ENCODE data around the gene GPER1. TPM values are rescaled to one million over a fixed set of nuclear protein-coding genes. Genes with fewer than 3 reads are reported as not detected.
A peak's percentile ranks its signal among the peaks of the same experiment; 100 is the strongest.

The GPER1 gene
- total RNA-seq, 1 donor from 2014 or later: 1.2 TPM

DNA sequence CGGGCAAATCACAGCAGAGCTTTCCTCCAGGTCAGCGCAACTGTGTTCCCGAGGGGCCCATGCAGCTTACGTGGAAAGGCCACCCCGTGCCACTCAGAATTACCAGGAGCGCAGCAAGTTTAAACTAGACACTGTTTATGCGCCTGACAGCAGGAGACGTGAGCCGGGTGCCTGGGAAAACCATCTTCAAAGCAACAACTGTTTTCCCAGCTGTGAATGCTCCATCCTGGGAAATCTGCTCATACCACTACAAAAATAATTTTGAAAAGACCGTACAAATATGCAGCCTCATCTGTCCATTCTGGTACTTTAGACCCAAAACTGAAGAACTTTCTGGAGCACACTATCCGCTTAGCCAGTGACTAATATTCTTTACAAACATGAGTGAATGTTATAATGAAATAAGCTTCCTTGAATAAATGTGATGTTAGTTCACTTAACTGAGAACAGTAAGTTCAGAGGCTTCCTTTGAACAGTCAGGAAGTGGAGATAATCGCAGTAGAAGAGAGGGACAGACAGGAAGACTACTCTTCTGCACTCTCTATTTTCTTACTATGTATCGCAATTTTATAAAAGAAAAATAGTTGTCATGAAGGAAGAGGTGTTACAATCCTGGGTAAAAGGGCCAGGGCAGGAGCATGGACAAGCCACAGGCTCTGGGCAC lies 16.7 kb downstream of the GPER1 start:
- TF ChIP-seq EZH2phosphoT487 (IDR thresholded peaks at IDR 0.05) (no peak), CTCF (IDR thresholded peaks at IDR 0.05) (no peak), EZH2 (IDR thresholded peaks at IDR 0.05) (no peak)

DNA sequence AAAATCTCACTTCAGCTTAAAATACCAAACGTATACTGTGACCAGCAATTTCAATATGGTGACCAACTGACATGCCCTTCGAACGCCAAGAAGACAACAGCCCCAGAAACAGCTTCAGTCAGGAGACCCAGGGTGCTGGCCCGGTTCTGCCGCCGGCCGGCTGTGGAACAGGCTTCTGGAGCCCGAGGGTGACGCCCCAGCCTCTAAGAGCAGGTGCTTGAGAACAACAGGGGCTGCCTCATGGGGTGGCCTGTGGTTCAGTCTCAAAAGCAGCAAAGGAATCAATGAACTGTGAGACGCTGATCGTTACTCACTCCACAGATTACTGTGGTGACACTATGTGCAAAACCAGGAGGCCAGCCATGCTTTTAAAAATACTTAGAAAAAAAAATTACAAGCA lies 17.3 kb downstream of the GPER1 start:
- Histone ChIP-seq H3K27me3 (no peaks in the 10 kb centered on the region), H3K9me3 (ENCODE audit: low read depth) (no peaks in the 10 kb centered on the region), H2AFZ (replicated peaks) (no peak overlapping the region), H3K79me2 (ENCODE audit: low read depth) (peaks cover 53% of the 10 kb centered on the region), H3K36me3 (no peaks in the 10 kb centered on the region), H3K27ac (no peak overlapping the region), H4K20me1 (ENCODE audit: low read depth) (peaks cover 36% of the 10 kb centered on the region), H3K4me2 (no peak overlapping the region), H3K9ac (peak overlapping the region; percentile 25), H3K4me1 (peaks cover 4% of the 10 kb centered on the region), H3K4me3 (no peak overlapping the region), H3F3A (ENCODE audit: low read depth) (no peaks in the 10 kb centered on the region)
- peak overlapping the region; percentile 57 for H3K27ac Mint-ChIP-seq
- H3K4me3 Mint-ChIP-seq: no peak overlapping the region
- H3K9me3 Mint-ChIP-seq: no peaks in the 10 kb centered on the region
- H3K27me3 Mint-ChIP-seq (ENCODE audit: insufficient read depth, low read depth): peaks cover 8% of the 10 kb centered on the region
- H3K36me3 Mint-ChIP-seq: peaks cover 1% of the 10 kb centered on the region
- TF ChIP-seq CTCF (IDR thresholded peaks at IDR 0.05): no peak
- TF ChIP-seq EZH2 (IDR thresholded peaks at IDR 0.05): no peak
- no peak for TF ChIP-seq EZH2phosphoT487 (IDR thresholded peaks at IDR 0.05)
- DNase-seq (ENCODE audit: low spot score): no peak
- H3K4me1 Mint-ChIP-seq: peaks cover 42% of the 10 kb centered on the region

More for the DNA sequence above, 16.7 kb downstream of the GPER1 start:
- Mint-ChIP-seq H3K27ac (peak overlapping the region; percentile 89), H3K27me3 (ENCODE audit: insufficient read depth, low read depth) (peaks cover 8% of the 10 kb centered on the region), H3K9me3 (no peaks in the 10 kb centered on the region), H3K36me3 (peaks cover 1% of the 10 kb centered on the region), H3K4me1 (peaks cover 43% of the 10 kb centered on the region), H3K4me3 (no peak overlapping the region)
- no peak overlapping the region for H3K27ac ChIP-seq
- H3K9ac ChIP-seq: no peak overlapping the region
- peaks cover 36% of the 10 kb centered on the region for H4K20me1 ChIP-seq (ENCODE audit: low read depth)
- peaks cover 49% of the 10 kb centered on the region for H3K79me2 ChIP-seq (ENCODE audit: low read depth)
- no peak overlapping the region for H2AFZ ChIP-seq (replicated peaks)
- no peaks in the 10 kb centered on the region for H3K27me3 ChIP-seq
- H3K4me2 ChIP-seq: no peak overlapping the region
- H3K4me1 ChIP-seq: peaks cover 4% of the 10 kb centered on the region
- no peak for DNase-seq (ENCODE audit: low spot score)
- no peaks in the 10 kb centered on the region for H3K9me3 ChIP-seq (ENCODE audit: low read depth)
- no peaks in the 10 kb centered on the region for H3F3A ChIP-seq (ENCODE audit: low read depth)
- H3K4me3 ChIP-seq: no peak overlapping the region
- H3K36me3 ChIP-seq: no peaks in the 10 kb centered on the region

- peak overlapping the region; percentile 78 for H3K27ac Mint-ChIP-seq
- peaks cover 55% of the 10 kb centered on the region for H3K79me2 ChIP-seq (ENCODE audit: low read depth)
Measured at GRCh38 chr7:1106063-1106792, 18.3 kb downstream of the GPER1 start.

More at GRCh38 chr7:1106063-1106792, 18.3 kb downstream of the GPER1 start:
- Histone ChIP-seq H3K36me3 (no peaks in the 10 kb centered on the region), H3K27me3 (no peaks in the 10 kb centered on the region), H2AFZ (replicated peaks) (no peak overlapping the region), H3K9me3 (ENCODE audit: low read depth) (no peaks in the 10 kb centered on the region), H4K20me1 (ENCODE audit: low read depth) (peaks cover 40% of the 10 kb centered on the region), H3K27ac (no peak overlapping the region), H3K9ac (peak overlapping the region; percentile 13), H3F3A (ENCODE audit: low read depth) (no peaks in the 10 kb centered on the region), H3K4me1 (peaks cover 4% of the 10 kb centered on the region), H3K4me3 (no peak overlapping the region), H3K4me2 (no peak overlapping the region)
- Mint-ChIP-seq H3K9me3 (no peaks in the 10 kb centered on the region), H3K27me3 (ENCODE audit: insufficient read depth, low read depth) (peaks cover 8% of the 10 kb centered on the region), H3K36me3 (peaks cover 1% of the 10 kb centered on the region), H3K4me1 (peaks cover 40% of the 10 kb centered on the region), H3K4me3 (no peak overlapping the region)
- TF ChIP-seq CTCF (IDR thresholded peaks at IDR 0.05) (no peak), EZH2 (IDR thresholded peaks at IDR 0.05) (no peak), EZH2phosphoT487 (IDR thresholded peaks at IDR 0.05) (no peak)
- no peak for DNase-seq (ENCODE audit: low spot score)
